AG09309 (cell line): ENCODE measurements around the gene MOV10.

Source experiments
- DNase-seq: peaks from one replicate; pipeline ENCODE4 v3.0.0-alpha.2; 2010; ENCODE audit warnings: low read depth
- H3K4me3 ChIP-seq: 2 replicates; pipeline ENCODE4 v1.5.1; 2011; ENCODE audit warnings: mild to moderate bottlenecking, low read depth, low read length, moderate library complexity; ENCODE audit not compliant: control insufficient read depth
- CTCF ChIP-seq: IDR thresholded peaks from 2 replicates; pipeline ENCODE4 v1.5.1; 2011; ENCODE audit warnings: mild to moderate bottlenecking, low read depth, low read length, inconsistent platforms; ENCODE audit not compliant: insufficient read depth, control insufficient read depth; ENCODE audit errors: missing control alignments

MOV10 gene

GRCh38 chr1:112674986-112675727 is 698 bp downstream of the MOV10 start:
- peak overlapping the region; percentile 92 for H3K4me3 ChIP-seq
- no peak for DNase-seq
- TF ChIP-seq CTCF = no peak

DNA sequence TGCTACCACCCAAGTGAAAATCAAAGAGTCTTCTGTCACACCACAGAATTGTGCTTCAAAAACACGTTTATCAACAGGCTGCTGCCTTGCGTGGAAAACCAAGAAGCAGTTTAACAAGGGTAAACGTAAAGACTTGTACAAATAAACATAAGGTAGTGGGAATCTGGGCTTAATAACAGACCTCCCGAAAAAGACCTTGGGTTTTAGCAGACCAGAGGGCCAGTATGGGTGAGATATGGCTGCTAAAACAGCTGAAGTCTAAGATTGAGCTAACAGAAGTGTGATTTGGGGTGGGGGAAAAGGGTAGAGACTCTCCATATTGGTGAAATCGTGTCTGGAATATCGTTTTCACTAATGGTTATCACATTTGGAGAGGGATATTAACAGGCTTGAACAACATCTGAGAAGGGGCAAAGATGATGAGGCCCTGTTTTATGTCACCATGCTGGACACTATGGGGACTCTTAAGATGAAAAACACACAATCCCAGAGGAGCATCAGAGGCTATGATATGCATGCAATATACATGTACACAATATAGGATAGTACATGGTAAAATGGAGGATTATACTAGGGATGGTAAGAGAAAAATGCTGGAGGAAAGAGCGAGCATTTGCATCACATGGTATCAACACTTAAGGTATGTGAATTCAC is 1.4 kb downstream of the MOV10 start:
- no peak for DNase-seq
- TF ChIP-seq CTCF = no peak
- peak overlapping the region; percentile 92 for H3K4me3 ChIP-seq

DNA sequence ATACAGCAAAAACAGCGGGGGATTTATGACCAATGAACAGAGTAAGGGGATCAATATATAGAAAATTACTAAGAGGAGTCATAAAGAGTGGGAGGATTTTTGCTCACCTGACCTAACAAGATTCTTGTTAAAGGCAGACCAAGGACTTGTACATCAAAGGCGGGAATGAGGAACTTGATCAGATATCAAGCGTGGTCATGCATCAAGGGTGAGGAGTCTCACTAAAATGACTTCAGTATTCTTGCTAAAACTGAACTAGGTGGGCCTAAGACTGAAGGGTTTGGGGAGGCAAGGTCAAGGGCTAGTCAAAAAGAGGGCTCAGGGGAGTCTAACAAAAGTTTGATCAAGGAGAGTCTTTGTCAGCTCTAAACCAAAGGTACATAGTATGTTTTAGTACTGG is 2.1 kb downstream of the MOV10 start:
- TF ChIP-seq CTCF = no peak
- no peak for DNase-seq
- H3K4me3 ChIP-seq = no peak overlapping the region

DNA sequence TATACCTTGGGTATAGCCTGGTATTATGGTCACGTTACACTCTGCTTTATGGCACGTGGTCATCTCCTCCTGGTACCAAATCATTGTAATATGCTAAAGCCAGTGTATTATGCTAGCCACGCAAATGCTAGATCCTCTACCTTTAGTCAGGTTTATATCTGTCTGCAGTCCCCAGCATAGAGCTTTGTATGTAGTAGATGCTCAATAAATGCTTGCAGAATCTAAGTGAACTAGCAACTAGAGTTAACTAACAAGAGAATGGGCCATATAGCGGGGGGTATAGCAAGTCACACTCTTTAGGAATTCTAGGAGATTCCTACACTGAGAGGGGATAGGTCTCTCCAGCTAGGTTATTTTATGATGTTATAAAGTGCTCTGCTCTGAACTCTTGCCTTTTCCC is 3.0 kb downstream of the MOV10 start:
- TF ChIP-seq CTCF = no peak
- no peak for DNase-seq
- H3K4me3 ChIP-seq = no peak overlapping the region

DNA sequence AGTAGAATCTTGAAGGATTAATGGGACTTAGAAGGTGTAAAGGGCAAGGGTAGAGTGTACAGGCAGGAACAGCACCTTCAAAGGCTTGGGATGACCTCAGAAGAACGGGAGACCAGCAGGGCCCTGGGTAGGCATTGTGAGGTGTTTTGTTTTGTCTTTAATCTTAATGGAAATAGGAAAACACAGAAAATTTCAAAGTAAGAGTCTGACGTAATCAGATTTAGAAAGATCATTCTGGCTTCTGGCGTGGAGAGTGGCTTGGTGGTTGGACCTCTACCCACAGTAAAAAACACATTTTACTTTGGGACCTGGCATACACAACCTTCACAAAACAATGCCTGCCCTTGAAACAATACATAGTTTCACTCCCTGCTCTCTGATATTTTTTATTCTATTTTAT is 4.1 kb downstream of the MOV10 start:
- no peak overlapping the region for H3K4me3 ChIP-seq
- no peak for DNase-seq
- TF ChIP-seq CTCF = no peak

- no peak for DNase-seq
These were observed 11.5 kb downstream of the MOV10 start for GRCh38 chr1:112685913-112686312.

More at GRCh38 chr1:112685913-112686312, 11.5 kb downstream of the MOV10 start:
- TF ChIP-seq CTCF = no peak
- H3K4me3 ChIP-seq = no peak overlapping the region
